Esophagus squamous epithelium (tissue), 5 donors: ENCODE data around the gene TTC9C. TPM values are rescaled to one million over a fixed set of nuclear protein-coding genes. Genes with fewer than 3 reads are reported as not detected.
"Not testable (repeated sequence)": the region's sequence is repeated elsewhere in the genome, so short reads cannot be mapped to it uniquely, and the experiment has no call there.

Experiments
- DNase-seq: peaks from one replicate; lab custom pipeline; 2025; lab: John Stamatoyannopoulos, UW
- H3K27ac ChIP-seq, 4 donors: fragments of 200-600 bp; sonication (generic); one replicate each; pipeline ENCODE4 v1.5.1; 2016 to 2019; ENCODE audit warnings: mild to moderate bottlenecking in 1 of 4
- H3K27me3 ChIP-seq, 4 donors: fragments of 200-600 bp; sonication (generic); 1 replicate in 3 of 4; 2 replicates in 1 of 4; pipeline versions ENCODE4 v1.5.1 to v1.6.0; 2017 to 2021; ENCODE audit warnings: antibody characterized with exemption in 1 of 4
- H3K36me3 ChIP-seq, 3 donors: fragments of 200-600 bp; sonication (generic); one replicate each; pipeline ENCODE4 v1.5.1; 2016 to 2019
- H3K4me1 ChIP-seq, 3 donors: fragments of 200-600 bp; sonication (generic); one replicate each; pipeline ENCODE4 v1.5.1; 2017 to 2019
- H3K4me3 ChIP-seq, 4 donors: fragments of 200-600 bp; sonication (generic); 1 replicate in 3 of 4; 2 replicates in 1 of 4; pipeline ENCODE4 v1.5.1; 2016 to 2019; ENCODE audit warnings: mild to moderate bottlenecking in 2 of 4, moderate library complexity in 1 of 4
- H3K9me3 ChIP-seq, 3 donors: fragments of 200-600 bp; sonication (generic); one replicate each; pipeline ENCODE4 v1.5.1; 2016 to 2019
- CTCF ChIP-seq, 6 experiments: fragments of 450-650 bp in 4 of 6; fragments of 200-600 bp in 2 of 6; sonication (generic) in 2 of 6; IDR thresholded peaks; one replicate each; pipeline ENCODE4 v1.5.1; 2016 to 2019; ENCODE audit warnings: antibody characterized with exemption in 6 of 6, mild to moderate bottlenecking in 4 of 6, moderate library complexity in 4 of 6
- POLR2A ChIP-seq, 4 donors: fragments of 450-650 bp; IDR thresholded peaks; one replicate each; pipeline ENCODE4 v1.6.1; 2017; ENCODE audit warnings: antibody characterized with exemption in 4 of 4, mild to moderate bottlenecking in 4 of 4, moderate library complexity in 3 of 4
- whole genome bisulfite sequencing, 2 donors: methylation state at CpG; one replicate each; pipeline ENCODE4 v1.1.5; 2018; 5-methylcytosine and 5-hydroxymethylcytosine counted together
- intact Hi-C: fragments of 100-400 bp; cut with DNase I; formaldehyde crosslinking; loops from one replicate; pipeline ENCODE4 v1.15.0; 2022
- total RNA-seq, 4 donors: library from RNA; depleted of rRNA; stranded (reverse); fragments of >200 nt; gene quantifications; one replicate each; pipeline ENCODE4 v1.1.0, GENCODE V29; 2016
- donor health status: DM: yes; HTN: yes; CAD: no.

TTC9C gene
- total RNA-seq, 4 donors from 2014 or later: 9.6 to 21.3 (median 15.0) TPM

GRCh38 chr11:62727872-62728170 lies 465 bp upstream of the TTC9C start:
- peaks cover 8 to 41% (median 8%) of the 10 kb centered on the region in 3 donors for H3K36me3 ChIP-seq
- intact Hi-C loops: loop anchor here (5.0 to 10.0 kb wide), 2 partner anchors 34 to 137 kb away; partner anchors contain the start of gene POLR2G
- DNase-seq: peak; percentile 78
- WGBS, 2 donors: 1% methylated on average over 20 of the region's 20 CpGs
- peaks cover 29 to 73% (median 31%) of the 10 kb centered on the region in 3 donors for H3K4me1 ChIP-seq
- H3K27me3 ChIP-seq: no peaks in the 10 kb centered on the region
- peak overlapping the region; percentile 92 to 99 (median 94) for H3K27ac ChIP-seq
- peak overlapping the region; percentile 72 to 93 (median 77) for H3K4me3 ChIP-seq
- no peak for TF ChIP-seq POLR2A (IDR thresholded peaks at IDR 0.05)
- TF ChIP-seq CTCF (IDR thresholded peaks at IDR 0.05): no peak
- no peaks in the 10 kb centered on the region for H3K9me3 ChIP-seq

- H3K9me3 ChIP-seq, intact Hi-C loops, DNase-seq, H3K27me3 ChIP-seq: not testable (repeated sequence)
- Histone ChIP-seq H3K36me3 (peaks cover 0 to 49% (median 1%) of the 10 kb centered on the region in 3 donors), H3K4me3 (peak overlapping the region; percentile 72 to 93 (median 77)), H3K4me1 (peaks cover 17 to 57% (median 23%) of the 10 kb centered on the region in 3 donors), H3K27ac (peak overlapping the region in 3 of 4 donors; percentile 92 to 99 (median 94))
- WGBS, 2 donors: 42 to 56% methylated on average over 11 to 14 of the region's 14 CpGs
Measured at GRCh38 chr11:62730076-62730475, 1.8 kb downstream of the TTC9C start.

- peaks cover 0 to 76% (median 18%) of the 10 kb centered on the region in 3 donors for H3K36me3 ChIP-seq
- DNase-seq: no peak
Measured at GRCh38 chr11:62732830-62733229, 4.5 kb downstream of the TTC9C start.

GRCh38 chr11:62737196-62737595 lies 8.9 kb downstream of the TTC9C start:
- Histone ChIP-seq H3K4me1 (peaks cover 0 to 12% (median 3%) of the 10 kb centered on the region in 3 donors), H3K9me3 (no peaks in the 10 kb centered on the region), H3K36me3 (peaks cover 6 to 91% (median 40%) of the 10 kb centered on the region in 3 donors), H3K27me3 (no peaks in the 10 kb centered on the region), H3K4me3 (no peak overlapping the region), H3K27ac (no peak overlapping the region)
- intact Hi-C loops: no loop called here
- no peak for DNase-seq
- TF ChIP-seq POLR2A (IDR thresholded peaks at IDR 0.05) (no peak), CTCF (IDR thresholded peaks at IDR 0.05) (no peak)

More at GRCh38 chr11:62732830-62733229, 4.5 kb downstream of the TTC9C start:
- H3K27me3 ChIP-seq: no peaks in the 10 kb centered on the region
- H3K4me1 ChIP-seq: peaks cover 15 to 45% (median 23%) of the 10 kb centered on the region in 3 donors
- H3K27ac ChIP-seq: no peak overlapping the region
- intact Hi-C loops: no loop called here
- no peak for TF ChIP-seq POLR2A (IDR thresholded peaks at IDR 0.05)
- TF ChIP-seq CTCF (IDR thresholded peaks at IDR 0.05): no peak
- 63 to 86% methylated on average over 2 of the region's 2 CpGs for WGBS, 2 donors
- no peaks in the 10 kb centered on the region for H3K9me3 ChIP-seq
- H3K4me3 ChIP-seq: no peak overlapping the region

- intact Hi-C loops: no loop called here
- 44 to 49% methylated on average over 9 of the region's 9 CpGs for WGBS, 2 donors
- H3K9me3 ChIP-seq: no peaks in the 10 kb centered on the region
- TF ChIP-seq POLR2A (IDR thresholded peaks at IDR 0.05): no peak
- TF ChIP-seq CTCF (IDR thresholded peaks at IDR 0.05): no peak
- peaks cover 5 to 31% (median 6%) of the 10 kb centered on the region in 3 donors for H3K36me3 ChIP-seq
- H3K27me3 ChIP-seq: no peaks in the 10 kb centered on the region
- peaks cover 4 to 42% (median 6%) of the 10 kb centered on the region in 3 donors for H3K4me1 ChIP-seq
- H3K4me3 ChIP-seq: no peak overlapping the region
- no peak overlapping the region for H3K27ac ChIP-seq
- no peak for DNase-seq
Measured at GRCh38 chr11:62747475-62748160, 19.3 kb downstream of the TTC9C start.

GRCh38 chr11:62749931-62750330 lies 21.6 kb downstream of the TTC9C start:
- H3K4me3 ChIP-seq, H3K27ac ChIP-seq, intact Hi-C loops, DNase-seq, H3K27me3 ChIP-seq, H3K9me3 ChIP-seq: not testable (repeated sequence)
- peaks cover 18 to 59% (median 19%) of the 10 kb centered on the region in 3 donors for H3K4me1 ChIP-seq
- 83 to 100% methylated on average over 2 to 4 of the region's 5 CpGs for WGBS, 2 donors
- H3K36me3 ChIP-seq: peaks cover 5 to 36% (median 6%) of the 10 kb centered on the region in 3 donors
